Subcutaneous adipose tissue (tissue), 4 donors: ENCODE data around the gene MAP7D2. TPM values are rescaled to one million over a fixed set of nuclear protein-coding genes. Genes with fewer than 3 reads are reported as not detected.

Experiments used
- CTCF ChIP-seq: fragments of 450-650 bp; IDR thresholded peaks from one replicate; pipeline ENCODE4 v1.5.1; 2016; ENCODE audit warnings: low read depth, mild to moderate bottlenecking, control low read depth, antibody characterized with exemption, moderate library complexity
- total RNA-seq, 4 donors: library from RNA; depleted of rRNA; stranded (reverse); fragments of >200 nt; gene quantifications; one replicate each; pipeline ENCODE4 v1.1.0, GENCODE V29; 2016

Gene MAP7D2
- total RNA-seq, 4 donors from 2014 or later: 0.33 to 0.44 (median 0.36) TPM

- TF ChIP-seq CTCF: no peak
Observed at GRCh38 chrX:20057479-20057878, 59.2 kb downstream of the MAP7D2 start.

GRCh38 chrX:20056704-20057103, 60.0 kb downstream of the MAP7D2 start:
- TF ChIP-seq CTCF: no peak

GRCh38 chrX:20053537-20053936, 63.2 kb downstream of the MAP7D2 start:
- no peak for TF ChIP-seq CTCF

- TF ChIP-seq CTCF: no peak
Observed at GRCh38 chrX:20046864-20047263, 69.8 kb downstream of the MAP7D2 start.

GRCh38 chrX:20046223-20046622, 70.5 kb downstream of the MAP7D2 start:
- no peak for TF ChIP-seq CTCF

GRCh38 chrX:20042221-20042620, 74.5 kb downstream of the MAP7D2 start:
- no peak for TF ChIP-seq CTCF

- no peak for TF ChIP-seq CTCF
Observed at GRCh38 chrX:20038966-20039365, 77.7 kb downstream of the MAP7D2 start.

- TF ChIP-seq CTCF: no peak
Observed at GRCh38 chrX:20037186-20037585, 79.5 kb downstream of the MAP7D2 start.
